Right lobe of liver (tissue), 6 donors: ENCODE data around the gene RTF1. TPM values are rescaled to one million over a fixed set of nuclear protein-coding genes. Genes with fewer than 3 reads are reported as not detected.

ENCODE experiments used
- ATAC-seq, 4 donors: fragments of 200-7000 bp; cut with Tn5 transposase; one replicate each; pipeline ENCODE4 v1.9.1; 2020; ENCODE audit warnings: mild to moderate bottlenecking in 4 of 4, moderate library complexity in 4 of 4
- DNase-seq, 3 donors: peaks; one replicate each; pipeline ENCODE4 v3.0.0-alpha.2; 2020
- H3K27ac ChIP-seq, 3 donors: fragments of 200-600 bp; one replicate each; pipeline ENCODE4 v1.8.0; 2022
- H3K27me3 ChIP-seq, 2 donors: fragments of 200-600 bp; one replicate each; pipeline ENCODE4 v1.8.0; 2022
- H3K36me3 ChIP-seq, 4 donors: fragments of 200-600 bp; sonication (generic) in 1 of 4; one replicate each; pipeline versions ENCODE4 v1.5.1 to v1.8.0; 2017 to 2022; ENCODE audit warnings: control low read depth in 1 of 4
- H3K4me1 ChIP-seq, 4 donors: fragments of 200-600 bp; sonication (generic) in 1 of 4; one replicate each; pipeline versions ENCODE4 v1.5.1 to v1.8.0; 2017 to 2022; ENCODE audit warnings: control low read depth in 1 of 4
- H3K4me3 ChIP-seq, 3 donors: fragments of 200-600 bp; one replicate each; pipeline ENCODE4 v1.8.0; 2022
- H3K9me3 ChIP-seq, 4 donors: fragments of 200-600 bp; sonication (generic) in 1 of 4; one replicate each; pipeline versions ENCODE4 v1.5.1 to v1.8.0; 2017 to 2022; ENCODE audit warnings: control low read depth in 1 of 4
- CTCF ChIP-seq, 4 donors: fragments of 200-600 bp in 3 of 4; fragments of 450-650 bp in 1 of 4; IDR thresholded peaks; one replicate each; pipeline versions ENCODE4 v1.5.1 to v1.8.0; 2016 to 2022; ENCODE audit warnings: antibody characterized with exemption in 4 of 4, mild to moderate bottlenecking in 2 of 4
- POLR2A ChIP-seq: fragments of 450-650 bp; IDR thresholded peaks from one replicate; pipeline ENCODE4 v1.6.1; 2017; ENCODE audit warnings: antibody characterized with exemption, mild to moderate bottlenecking
- WGBS: methylation state at CpG from one replicate; pipeline ENCODE4 v1.1.6; 2018; ENCODE audit warnings: low coverage, low lambda C conversion rate; ENCODE audit not compliant: insufficient coverage; ENCODE audit errors: missing lambda C conversion rate; 5-methylcytosine and 5-hydroxymethylcytosine counted together
- intact Hi-C, 2 donors: fragments of 100-400 bp; cut with DNase I; formaldehyde crosslinking; loops; one replicate each; pipeline versions ENCODE4 v1.11.2 to v1.14.1; 2022
- total RNA-seq, 6 experiments: library from RNA; depleted of rRNA in 2 of 6; stranded (reverse); fragments of >200 nt in 2 of 6; fragmentation: NEBNext Ultra II Directional in 3 of 6; extraction: Animal tissue kit (Norgen Biotek cat#: 25700) in 3 of 6; gene quantifications; one replicate each; pipeline versions ENCODE4 v1.1.0 to v1.2.4, GENCODE V29; 2016 to 2023
- donor health status: DM: no; HTN: yes; CAD: no.
- donor health status: DM: no; HTN: no; CAD: no.
- donor health status: DM: no; HTN: no; CAD: no.
- donor health status: DM: no; HTN: yes; CAD: no.
- donor health status: DM: no; HTN: yes; CAD: no.

Gene RTF1
- total RNA-seq, 6 experiments from 2014 or later: 10.5 to 21.5 (median 14.2) TPM

GRCh38 chr15:41504751-41505492, 88.0 kb downstream of the RTF1 start:
- Histone ChIP-seq H3K4me3 (no peak overlapping the region), H3K4me1 (no peaks in the 10 kb centered on the region), H3K9me3 (no peaks in the 10 kb centered on the region), H3K27ac (no peak overlapping the region), H3K27me3 (no peaks in the 10 kb centered on the region), H3K36me3 (no peaks in the 10 kb centered on the region)
- ATAC-seq (no peak), DNase-seq (no peak)
- TF ChIP-seq CTCF (IDR thresholded peaks at IDR 0.05): no peak
- TF ChIP-seq POLR2A: no peak
- whole genome bisulfite sequencing: 95% methylated on average over 6 of the region's 13 CpGs
- intact Hi-C loops: no loop called here

GRCh38 chr15:41505776-41506175, 88.9 kb downstream of the RTF1 start:
- no peak overlapping the region for H3K4me3 ChIP-seq
- 92% methylated on average over 2 of the region's 4 CpGs for WGBS
- TF ChIP-seq POLR2A (no peak), CTCF (IDR thresholded peaks at IDR 0.05) (no peak)
- intact Hi-C loops: no loop called here
- no peaks in the 10 kb centered on the region for H3K9me3 ChIP-seq
- ATAC-seq (no peak), DNase-seq (no peak)
- no peak overlapping the region for H3K27ac ChIP-seq
- no peaks in the 10 kb centered on the region for H3K4me1 ChIP-seq
- no peaks in the 10 kb centered on the region for H3K27me3 ChIP-seq
- H3K36me3 ChIP-seq: no peaks in the 10 kb centered on the region

DNA sequence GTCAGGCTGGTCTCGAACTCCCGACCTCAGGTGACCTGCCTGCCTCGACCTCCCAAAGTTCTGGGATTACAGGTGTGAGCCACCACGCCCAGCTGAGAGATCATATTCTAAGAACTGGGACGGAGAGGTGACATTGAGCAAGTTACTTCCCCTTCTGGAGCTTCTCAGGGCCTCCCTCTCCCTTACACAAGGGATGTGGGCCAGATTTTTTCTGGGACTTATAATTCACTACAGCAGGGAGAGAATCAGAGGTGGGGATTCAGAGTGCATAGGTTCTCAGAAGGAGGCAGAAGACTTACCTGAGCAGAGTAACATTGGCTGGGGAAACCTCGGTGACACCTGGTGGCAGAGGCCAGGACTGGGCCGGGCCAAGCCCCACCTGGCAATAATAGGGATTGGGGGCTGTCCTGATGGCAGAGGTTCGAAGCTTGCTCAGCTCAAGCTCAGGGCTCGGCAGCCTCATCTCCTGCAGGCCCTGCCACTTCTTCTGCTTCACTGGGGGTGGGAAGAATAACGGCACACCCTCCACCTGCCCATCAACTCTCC, 90.0 kb downstream of the RTF1 start:
- no peaks in the 10 kb centered on the region for H3K9me3 ChIP-seq
- 81% methylated on average over 3 of the region's 10 CpGs for WGBS
- H3K27ac ChIP-seq: no peak overlapping the region
- intact Hi-C loops: no loop called here
- TF ChIP-seq CTCF (IDR thresholded peaks at IDR 0.05): peak in 3 of 4 donors; percentile 4 to 15 (median 6)
- no peak for TF ChIP-seq POLR2A
- no peak overlapping the region for H3K4me3 ChIP-seq
- H3K27me3 ChIP-seq: peaks cover 0 to 5% of the 10 kb centered on the region in 2 donors
- no peaks in the 10 kb centered on the region for H3K36me3 ChIP-seq
- ATAC-seq (no peak), DNase-seq (no peak)
- peaks cover 0 to 7% (median 0%) of the 10 kb centered on the region in 4 donors for H3K4me1 ChIP-seq

- peak; percentile 85 to 95 (median 89) for ATAC-seq
- H3K9me3 ChIP-seq: no peaks in the 10 kb centered on the region
- no peak overlapping the region for H3K4me3 ChIP-seq
- 28% methylated on average over 5 of the region's 7 CpGs for WGBS
- H3K36me3 ChIP-seq: no peaks in the 10 kb centered on the region
- intact Hi-C loops: no loop called here
- H3K27me3 ChIP-seq: peaks cover 0 to 10% of the 10 kb centered on the region in 2 donors
- peaks cover 0 to 17% (median 0%) of the 10 kb centered on the region in 4 donors for H3K4me1 ChIP-seq
- DNase-seq: peak; percentile 83 to 92 (median 90)
- TF ChIP-seq POLR2A (no peak), CTCF (IDR thresholded peaks at IDR 0.05) (no peak)
- H3K27ac ChIP-seq: no peak overlapping the region
These were observed 91.0 kb downstream of the RTF1 start for GRCh38 chr15:41507820-41508290.
